ENCODE results near the gene RBPJ. TPM values are rescaled to one million over a fixed set of nuclear protein-coding genes. Genes with fewer than 3 reads are reported as not detected.

RBPJ gene
- total RNA-seq, 1 experiment from 2014 or later, result 33.7 TPM

- no peaks in the 10 kb centered on the region for H3K27me3 ChIP-seq (ENCODE audit: control insufficient read depth, insufficient read depth, low read length)
- H3K4me1 ChIP-seq (ENCODE audit: control insufficient read depth, insufficient read depth, low read length), result no peaks in the 10 kb centered on the region
- DNase-seq (ENCODE audit: low read depth, low spot score) (no peak), ATAC-seq (no peak)
- no TSS peak for BruUV-seq (replicated peaks)
- ChIA-PET CTCF (no interaction called here), POLR2A (no interaction called here)
- H3K9me3 ChIP-seq (ENCODE audit: control insufficient read depth, insufficient read depth, low read depth, low read length), result no peaks in the 10 kb centered on the region
- intact Hi-C loops (cut with micrococcal nuclease; ENCODE audit: unreplicated experiment) (no loop called here), in situ Hi-C loops (cut with HindIII; ENCODE audit: low pct_unique_long_range_greater_than_20kb, low sequenced_read_pairs) (no loop called here)
- no peak overlapping the region for H3K4me3 ChIP-seq (ENCODE audit: low read depth in 2 of 2, low read length in 2 of 2)
- no peak overlapping the region for H3K27ac ChIP-seq (ENCODE audit: low read length)
- no peaks in the 10 kb centered on the region for H3K36me3 ChIP-seq (ENCODE audit: control insufficient read depth, insufficient read depth, low read length)
- TF ChIP-seq TCF7L2 (IDR thresholded peaks at IDR 0.05; ENCODE audit: low read depth, low read length) (no peak), REST (IDR thresholded peaks at IDR 0.05; ENCODE audit: insufficient read depth in 1 of 2, low read depth in 2 of 2, low read length in 1 of 2) (no peak), POLR2AphosphoS5 (IDR thresholded peaks at IDR 0.05; ENCODE audit: low read depth, low read length) (no peak), SIN3A (IDR thresholded peaks at IDR 0.05; ENCODE audit: borderline replicate concordance, insufficient read depth, low read depth, low read length) (no peak), CTCF (IDR thresholded peaks at IDR 0.05) (no peak)
Observed at GRCh38 chr4:26384380-26385057, 63.7 kb downstream of the RBPJ start.

GRCh38 chr4:26385690-26386089 is 64.9 kb downstream of the RBPJ start:
- DNase-seq (ENCODE audit: low read depth, low spot score) (no peak), ATAC-seq (no peak)
- no peaks in the 10 kb centered on the region for H3K36me3 ChIP-seq (ENCODE audit: control insufficient read depth, insufficient read depth, low read length)
- H3K4me3 ChIP-seq (ENCODE audit: low read depth in 2 of 2, low read length in 2 of 2), result no peak overlapping the region
- H3K4me1 ChIP-seq (ENCODE audit: control insufficient read depth, insufficient read depth, low read length), result no peaks in the 10 kb centered on the region
- H3K9me3 ChIP-seq (ENCODE audit: control insufficient read depth, insufficient read depth, low read depth, low read length), result no peaks in the 10 kb centered on the region
- intact Hi-C loops (cut with micrococcal nuclease; ENCODE audit: unreplicated experiment), result no loop called here
- BruUV-seq (replicated peaks), result no TSS peak
- ChIA-PET POLR2A (interaction anchor here (0.5 kb wide), 1 partner anchor 66 kb away, joined by 7 read pairs; no protein-coding TSS in a partner anchor), CTCF (no interaction called here)
- H3K27ac ChIP-seq (ENCODE audit: low read length), result no peak overlapping the region
- H3K27me3 ChIP-seq (ENCODE audit: control insufficient read depth, insufficient read depth, low read length), result no peaks in the 10 kb centered on the region
- TF ChIP-seq SIN3A (IDR thresholded peaks at IDR 0.05; ENCODE audit: borderline replicate concordance, insufficient read depth, low read depth, low read length) (no peak), TCF7L2 (IDR thresholded peaks at IDR 0.05; ENCODE audit: low read depth, low read length) (no peak), REST (IDR thresholded peaks at IDR 0.05; ENCODE audit: insufficient read depth in 1 of 2, low read depth in 2 of 2, low read length in 1 of 2) (no peak), CTCF (IDR thresholded peaks at IDR 0.05) (no peak), POLR2AphosphoS5 (IDR thresholded peaks at IDR 0.05; ENCODE audit: low read depth, low read length) (no peak)
- in situ Hi-C loops (cut with HindIII; ENCODE audit: low pct_unique_long_range_greater_than_20kb, low sequenced_read_pairs), result no loop called here

Measured in Panc1 (cell line).